ENCODE data around the gene TMEFF1. TPM values are rescaled to one million over a fixed set of nuclear protein-coding genes. Genes with fewer than 3 reads are reported as not detected.

Gene TMEFF1
- total RNA-seq, 1 experiment from 2014 or later, result 2.7 TPM

DNA sequence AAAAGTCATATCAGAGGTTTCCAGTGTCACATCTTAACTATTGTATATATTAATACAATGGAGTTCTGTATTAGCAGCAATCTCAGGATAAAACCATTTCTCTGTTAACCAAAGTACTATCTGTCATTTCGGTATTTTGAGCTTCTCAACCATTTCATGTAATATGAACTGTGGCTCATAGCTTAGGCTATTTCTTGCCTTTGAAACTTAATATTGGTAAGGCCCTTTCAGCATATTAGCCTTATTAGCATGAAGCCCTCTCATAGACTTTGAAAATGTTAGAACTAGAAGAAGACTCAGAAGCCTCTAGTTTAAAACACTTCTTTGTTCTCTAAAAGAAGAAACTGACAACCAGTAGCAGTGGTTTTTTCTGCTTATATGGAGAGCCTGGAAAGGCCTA, 105.7 kb downstream of the TMEFF1 start:
- CTCF ChIA-PET, result no interaction called here
- no TSS peak for BruUV-seq (replicated peaks)
- Mint-ChIP-seq H3K27me3 (ENCODE audit: insufficient read depth, unreplicated experiment) (no peaks in the 10 kb centered on the region), H3K9me3 (ENCODE audit: unreplicated experiment) (no peaks in the 10 kb centered on the region), H3K36me3 (ENCODE audit: insufficient read depth, unreplicated experiment) (no peaks in the 10 kb centered on the region), H3K4me3 (ENCODE audit: unreplicated experiment) (no peak overlapping the region), H3K4me1 (ENCODE audit: low read depth, unreplicated experiment) (no peaks in the 10 kb centered on the region), H3K27ac (ENCODE audit: unreplicated experiment) (no peak overlapping the region)
- TF ChIP-seq, protein P1, sequence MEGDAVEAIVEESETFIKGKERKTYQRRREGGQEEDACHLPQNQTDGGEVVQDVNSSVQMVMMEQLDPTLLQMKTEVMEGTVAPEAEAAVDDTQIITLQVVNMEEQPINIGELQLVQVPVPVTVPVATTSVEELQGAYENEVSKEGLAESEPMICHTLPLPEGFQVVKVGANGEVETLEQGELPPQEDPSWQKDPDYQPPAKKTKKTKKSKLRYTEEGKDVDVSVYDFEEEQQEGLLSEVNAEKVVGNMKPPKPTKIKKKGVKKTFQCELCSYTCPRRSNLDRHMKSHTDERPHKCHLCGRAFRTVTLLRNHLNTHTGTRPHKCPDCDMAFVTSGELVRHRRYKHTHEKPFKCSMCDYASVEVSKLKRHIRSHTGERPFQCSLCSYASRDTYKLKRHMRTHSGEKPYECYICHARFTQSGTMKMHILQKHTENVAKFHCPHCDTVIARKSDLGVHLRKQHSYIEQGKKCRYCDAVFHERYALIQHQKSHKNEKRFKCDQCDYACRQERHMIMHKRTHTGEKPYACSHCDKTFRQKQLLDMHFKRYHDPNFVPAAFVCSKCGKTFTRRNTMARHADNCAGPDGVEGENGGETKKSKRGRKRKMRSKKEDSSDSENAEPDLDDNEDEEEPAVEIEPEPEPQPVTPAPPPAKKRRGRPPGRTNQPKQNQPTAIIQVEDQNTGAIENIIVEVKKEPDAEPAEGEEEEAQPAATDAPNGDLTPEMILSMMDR (IDR thresholded peaks at IDR 0.05; ENCODE audit: insufficient read depth in 1 of 2, low read depth in 1 of 2, low read length in 1 of 2, severe bottlenecking in 1 of 2, unreplicated experiment in 1 of 2), result no peak
- no peaks in the 10 kb centered on the region for H3K9me3 ChIP-seq
- intact Hi-C loops (cut with micrococcal nuclease; ENCODE audit: unreplicated experiment), result no loop called here
- POLR2A ChIA-PET, result no interaction called here
- H3K4me1 ChIP-seq, result no peaks in the 10 kb centered on the region
- DNase-seq, result no peak
- no peak overlapping the region for H3K4me3 ChIP-seq (ENCODE audit: low read depth, low read length)
- H3K36me3 ChIP-seq (ENCODE audit: control insufficient read depth, insufficient read depth, low read length), result no peaks in the 10 kb centered on the region
- H3K27me3 ChIP-seq (replicated peaks; ENCODE audit: control insufficient read depth, insufficient read depth, low read length), result no peaks in the 10 kb centered on the region

DNA sequence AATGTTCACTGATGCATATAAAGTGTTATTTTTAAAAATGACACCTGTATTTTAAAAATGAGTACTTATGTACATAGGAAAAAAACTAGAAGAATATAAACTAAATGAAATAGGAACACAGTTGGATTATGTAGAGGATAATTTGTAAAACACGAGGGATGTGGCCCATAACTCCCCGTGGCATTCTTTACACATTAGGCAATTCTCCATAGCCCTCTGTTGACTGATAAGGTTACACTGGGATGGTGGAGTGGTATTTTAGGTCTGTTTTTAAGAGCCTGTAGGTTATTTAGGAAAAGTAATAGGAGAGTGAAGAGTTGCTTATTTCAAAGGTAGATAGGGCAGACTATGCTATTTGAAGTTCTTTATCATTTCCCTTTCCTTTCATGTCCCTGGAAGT, 106.7 kb downstream of the TMEFF1 start:
- no peak overlapping the region for H3K4me3 ChIP-seq (ENCODE audit: low read depth, low read length)
- no peaks in the 10 kb centered on the region for H3K27me3 ChIP-seq (replicated peaks; ENCODE audit: control insufficient read depth, insufficient read depth, low read length)
- no peaks in the 10 kb centered on the region for H3K36me3 ChIP-seq (ENCODE audit: control insufficient read depth, insufficient read depth, low read length)
- Mint-ChIP-seq H3K36me3 (ENCODE audit: insufficient read depth, unreplicated experiment) (no peaks in the 10 kb centered on the region), H3K4me1 (ENCODE audit: low read depth, unreplicated experiment) (no peaks in the 10 kb centered on the region), H3K4me3 (ENCODE audit: unreplicated experiment) (no peak overlapping the region), H3K9me3 (ENCODE audit: unreplicated experiment) (no peaks in the 10 kb centered on the region), H3K27ac (ENCODE audit: unreplicated experiment) (no peak overlapping the region), H3K27me3 (ENCODE audit: insufficient read depth, unreplicated experiment) (no peaks in the 10 kb centered on the region)
- POLR2A ChIA-PET, result no interaction called here
- BruUV-seq (replicated peaks), result no TSS peak
- intact Hi-C loops (cut with micrococcal nuclease; ENCODE audit: unreplicated experiment), result no loop called here
- TF ChIP-seq, protein P1 (IDR thresholded peaks at IDR 0.05; ENCODE audit: insufficient read depth in 1 of 2, low read depth in 1 of 2, low read length in 1 of 2, severe bottlenecking in 1 of 2, unreplicated experiment in 1 of 2), result no peak
- CTCF ChIA-PET, result no interaction called here
- no peaks in the 10 kb centered on the region for H3K9me3 ChIP-seq
- H3K4me1 ChIP-seq, result no peaks in the 10 kb centered on the region
- no peak for DNase-seq

DNA sequence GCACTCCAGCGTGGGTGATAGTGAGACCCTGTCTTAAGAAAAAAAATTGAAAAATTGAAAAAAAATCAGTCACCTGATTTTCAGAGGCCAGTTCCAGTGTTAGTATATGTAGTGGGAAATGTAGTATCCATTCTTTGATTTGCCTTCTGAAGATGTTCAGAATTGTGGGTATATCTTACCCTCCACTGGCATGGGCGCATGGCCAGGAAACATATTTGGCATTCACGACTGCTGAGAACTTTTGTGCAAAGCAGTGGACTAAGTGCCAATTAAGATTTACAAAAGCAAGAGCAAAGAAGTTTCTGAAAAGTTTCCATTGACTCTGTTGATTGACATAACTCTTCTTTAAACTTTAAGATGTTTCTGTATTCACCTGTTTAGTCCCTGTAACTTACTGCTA, 107.3 kb downstream of the TMEFF1 start:
- TF ChIP-seq, protein P1 (IDR thresholded peaks at IDR 0.05; ENCODE audit: insufficient read depth in 1 of 2, low read depth in 1 of 2, low read length in 1 of 2, severe bottlenecking in 1 of 2, unreplicated experiment in 1 of 2), result no peak
- intact Hi-C loops (cut with micrococcal nuclease; ENCODE audit: unreplicated experiment), result no loop called here
- no peaks in the 10 kb centered on the region for H3K9me3 ChIP-seq
- Mint-ChIP-seq H3K9me3 (ENCODE audit: unreplicated experiment) (no peaks in the 10 kb centered on the region), H3K27ac (ENCODE audit: unreplicated experiment) (no peak overlapping the region), H3K4me1 (ENCODE audit: low read depth, unreplicated experiment) (no peaks in the 10 kb centered on the region), H3K36me3 (ENCODE audit: insufficient read depth, unreplicated experiment) (no peaks in the 10 kb centered on the region), H3K4me3 (ENCODE audit: unreplicated experiment) (no peak overlapping the region), H3K27me3 (ENCODE audit: insufficient read depth, unreplicated experiment) (no peaks in the 10 kb centered on the region)
- H3K4me1 ChIP-seq, result no peaks in the 10 kb centered on the region
- H3K27me3 ChIP-seq (replicated peaks; ENCODE audit: control insufficient read depth, insufficient read depth, low read length), result no peaks in the 10 kb centered on the region
- no peak for DNase-seq
- CTCF ChIA-PET, result no interaction called here
- POLR2A ChIA-PET, result no interaction called here
- BruUV-seq (replicated peaks), result no TSS peak
- no peak overlapping the region for H3K4me3 ChIP-seq (ENCODE audit: low read depth, low read length)
- no peaks in the 10 kb centered on the region for H3K36me3 ChIP-seq (ENCODE audit: control insufficient read depth, insufficient read depth, low read length)
